Stimulated activated naive CD4-positive, alpha-beta T cell (primary cell): ENCODE measurements around the gene IRF4.

ENCODE experiments used
- DNase-seq, 6 experiments: peaks; one replicate each; lab custom pipeline; 2025; lab: John Stamatoyannopoulos, UW

IRF4 gene

GRCh38 chr6:381742-382461 lies 9.7 kb upstream of the IRF4 start:
- DNase-seq: no peak

DNA sequence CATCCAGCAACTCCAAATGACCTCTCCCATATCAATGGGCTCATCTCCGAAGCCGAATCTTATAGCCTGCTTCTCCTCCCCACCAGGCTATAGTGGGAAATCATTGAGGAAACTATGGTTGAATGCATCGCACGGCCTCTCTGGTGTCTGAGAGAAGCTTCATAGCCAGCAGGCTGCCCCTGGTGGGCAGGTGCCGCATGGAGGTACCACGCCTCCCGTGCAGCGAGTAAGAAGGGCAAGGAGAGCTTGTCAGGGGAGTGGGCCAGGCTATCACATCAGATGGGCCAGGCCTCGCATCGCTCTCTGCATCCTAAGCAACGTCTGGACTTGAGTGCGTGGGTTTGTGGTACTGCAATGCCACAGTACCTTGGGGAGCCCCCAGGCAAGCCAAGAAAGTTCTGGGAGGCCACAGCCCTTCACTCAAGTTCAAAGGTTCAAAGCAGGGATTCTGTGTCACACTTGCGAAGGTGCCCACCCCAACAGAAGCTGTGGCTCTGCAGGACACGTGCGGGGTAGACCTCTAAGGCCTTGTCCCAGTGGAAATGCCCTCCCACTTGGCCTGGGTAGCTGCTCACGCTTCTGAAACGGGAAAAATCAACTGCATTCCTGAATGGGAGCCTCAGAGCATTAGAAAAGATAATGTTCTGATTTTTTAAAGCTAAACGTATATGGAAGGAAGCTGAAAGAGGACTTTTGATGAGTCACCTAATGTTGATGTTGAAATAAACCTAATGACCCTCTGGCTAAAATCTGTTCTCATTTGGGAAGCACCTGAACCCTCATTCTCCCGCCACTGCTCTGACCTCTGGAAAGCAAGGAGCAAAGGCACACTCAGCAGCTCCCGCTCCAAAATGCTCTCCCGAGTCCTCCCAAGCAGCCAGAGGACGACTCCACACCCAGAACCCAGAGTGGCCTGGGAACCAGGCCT lies 8.4 kb upstream of the IRF4 start:
- DNase-seq: no peak

- no peak for DNase-seq
Observed at GRCh38 chr6:383856-384255, 7.7 kb upstream of the IRF4 start.

DNA sequence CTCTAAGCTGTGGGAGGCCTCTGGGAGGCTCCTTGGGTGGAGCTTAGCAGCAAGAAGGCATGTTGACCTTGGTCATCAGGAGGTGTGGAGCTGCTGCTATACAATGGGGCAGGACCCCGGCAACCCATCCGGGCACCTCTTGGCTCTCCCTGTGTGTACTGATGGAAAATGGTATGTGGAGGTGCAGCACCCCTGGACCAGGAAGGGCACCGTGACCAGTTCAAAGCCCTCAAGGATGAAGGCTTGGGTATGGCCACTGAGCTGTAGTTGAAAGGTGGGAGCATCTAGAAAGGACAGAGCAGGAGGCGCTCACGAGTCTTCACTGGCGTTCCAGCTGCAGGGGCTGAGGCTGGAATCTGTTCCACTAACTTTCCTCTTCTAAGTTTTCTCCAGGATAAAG lies 6.7 kb upstream of the IRF4 start:
- DNase-seq: no peak

DNA sequence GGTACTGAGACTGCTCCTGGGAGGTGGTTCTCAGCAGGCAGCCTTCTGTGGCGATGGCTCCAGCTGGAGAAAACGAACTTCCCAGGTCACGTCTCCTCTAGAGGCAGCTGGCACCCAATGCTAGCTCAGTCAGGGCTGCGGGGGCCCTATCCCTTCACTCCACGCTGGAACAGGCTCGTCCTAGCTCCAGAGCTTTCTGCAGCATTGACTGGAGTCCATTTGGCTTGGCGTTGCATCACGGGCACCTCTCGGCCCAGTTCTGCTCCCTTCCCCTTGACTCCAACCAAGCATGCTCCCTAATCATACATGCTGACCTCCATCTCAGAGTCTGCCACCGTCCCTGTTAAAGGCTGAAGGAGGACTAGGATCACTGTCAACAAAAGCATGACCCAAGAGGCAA lies 5.9 kb upstream of the IRF4 start:
- no peak for DNase-seq

- no peak for DNase-seq
Observed at GRCh38 chr6:386688-387266, 4.8 kb upstream of the IRF4 start.

DNA sequence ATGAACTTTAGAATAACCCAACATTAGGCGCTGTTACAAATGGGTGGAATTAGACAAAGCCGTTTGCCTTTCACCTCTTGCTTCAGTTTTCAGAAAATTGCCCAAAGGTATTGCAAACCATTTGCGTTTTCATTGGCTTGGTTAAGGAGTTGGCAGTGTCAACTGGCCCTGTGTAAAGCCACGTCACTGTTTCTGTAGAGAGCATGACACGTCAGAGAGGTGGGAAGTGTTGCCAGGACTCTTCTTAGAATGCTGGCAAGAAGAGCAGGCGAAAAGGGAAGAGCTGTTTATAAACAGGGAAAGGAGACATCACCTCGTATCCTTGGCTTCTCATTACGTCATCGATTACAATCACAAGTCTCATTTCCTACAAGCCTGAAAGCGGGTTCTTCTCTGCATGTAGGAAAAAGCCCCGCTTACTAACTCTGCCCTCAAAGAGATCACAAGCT lies 4.2 kb upstream of the IRF4 start:
- no peak for DNase-seq

DNA sequence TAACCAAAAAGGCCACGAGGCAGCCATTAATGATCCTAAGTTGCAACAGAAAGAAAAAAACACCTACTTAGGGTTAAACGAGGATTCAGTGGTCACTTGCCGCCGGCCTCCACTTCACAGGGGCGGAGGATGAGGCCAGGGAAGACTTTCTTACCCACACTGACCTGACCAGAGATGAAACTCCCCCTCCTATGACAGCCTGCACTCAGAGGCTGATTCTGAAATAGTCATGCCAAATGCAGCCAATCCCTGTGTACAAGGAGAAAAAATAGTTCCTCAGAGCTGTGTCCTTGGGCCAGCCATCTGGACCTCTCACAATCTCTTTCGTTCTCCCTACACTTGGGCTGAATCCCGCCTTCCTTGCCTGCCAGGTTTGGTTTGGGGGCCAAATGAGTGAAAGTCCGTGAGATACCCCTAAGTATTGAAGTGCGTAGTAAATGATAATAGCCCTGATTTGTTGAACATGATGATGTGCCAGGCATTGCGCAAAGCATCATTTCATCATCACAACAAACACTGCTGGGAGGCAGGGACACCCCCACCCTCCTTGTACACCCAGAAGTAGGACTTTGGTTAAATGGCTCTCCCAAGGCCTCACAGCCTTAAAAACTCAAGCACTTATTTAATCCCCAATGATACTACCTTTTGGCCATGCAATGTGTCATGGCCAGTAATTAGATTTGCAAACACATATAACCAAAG lies 3.2 kb upstream of the IRF4 start:
- DNase-seq: no peak

GRCh38 chr6:389143-389542 lies 2.4 kb upstream of the IRF4 start:
- DNase-seq: no peak

DNA sequence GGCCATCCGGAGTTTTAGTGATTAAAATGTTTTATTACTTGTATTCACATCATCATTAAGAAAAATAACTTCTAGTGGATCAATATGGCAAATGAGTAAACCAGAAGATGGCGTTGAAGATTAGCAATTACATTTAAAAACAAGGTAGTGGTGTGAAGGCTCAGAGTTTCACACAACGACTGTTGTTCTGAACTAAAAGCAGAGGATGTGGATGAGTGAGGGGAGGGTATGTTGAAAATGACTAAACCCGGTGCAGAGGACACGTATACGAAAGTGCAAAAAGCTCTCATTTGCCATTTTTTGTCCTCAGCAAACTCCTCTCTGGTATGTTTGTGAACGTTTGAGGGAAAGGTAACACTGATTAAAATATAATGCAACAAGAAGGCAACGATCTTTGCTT lies 1.9 kb upstream of the IRF4 start:
- DNase-seq: peak in 3 of 6 experiments; percentile 53 to 58 (median 56)

DNA sequence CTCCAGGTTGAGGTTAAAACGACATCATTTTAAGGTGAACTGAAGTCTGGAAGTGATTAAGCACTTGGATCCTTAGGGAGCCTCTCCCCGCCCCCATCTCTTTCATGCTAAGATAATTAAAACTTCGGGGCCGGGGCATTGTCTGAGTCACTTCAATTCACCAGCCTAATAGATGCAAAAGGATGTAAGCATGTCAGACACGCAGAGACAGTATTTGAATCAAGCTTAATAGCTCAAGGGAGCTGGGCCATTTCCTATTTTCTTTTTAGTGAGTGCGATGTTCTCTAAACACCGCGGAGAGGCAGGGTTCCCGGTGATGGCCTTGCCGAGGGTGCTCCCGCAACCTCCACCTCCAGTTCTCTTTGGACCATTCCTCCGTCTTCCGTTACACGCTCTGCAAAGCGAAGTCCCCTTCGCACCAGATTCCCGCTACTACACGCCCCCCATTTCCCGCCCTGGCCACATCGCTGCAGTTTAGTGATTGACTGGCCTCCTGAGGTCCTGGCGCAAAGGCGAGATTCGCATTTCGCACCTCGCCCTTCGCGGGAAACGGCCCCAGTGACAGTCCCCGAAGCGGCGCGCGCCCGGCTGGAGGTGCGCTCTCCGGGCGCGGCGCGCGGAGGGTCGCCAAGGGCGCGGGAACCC lies 516 bp upstream of the IRF4 start:
- DNase-seq: peak in 3 of 6 experiments; percentile 18 to 27 (median 23)

DNA sequence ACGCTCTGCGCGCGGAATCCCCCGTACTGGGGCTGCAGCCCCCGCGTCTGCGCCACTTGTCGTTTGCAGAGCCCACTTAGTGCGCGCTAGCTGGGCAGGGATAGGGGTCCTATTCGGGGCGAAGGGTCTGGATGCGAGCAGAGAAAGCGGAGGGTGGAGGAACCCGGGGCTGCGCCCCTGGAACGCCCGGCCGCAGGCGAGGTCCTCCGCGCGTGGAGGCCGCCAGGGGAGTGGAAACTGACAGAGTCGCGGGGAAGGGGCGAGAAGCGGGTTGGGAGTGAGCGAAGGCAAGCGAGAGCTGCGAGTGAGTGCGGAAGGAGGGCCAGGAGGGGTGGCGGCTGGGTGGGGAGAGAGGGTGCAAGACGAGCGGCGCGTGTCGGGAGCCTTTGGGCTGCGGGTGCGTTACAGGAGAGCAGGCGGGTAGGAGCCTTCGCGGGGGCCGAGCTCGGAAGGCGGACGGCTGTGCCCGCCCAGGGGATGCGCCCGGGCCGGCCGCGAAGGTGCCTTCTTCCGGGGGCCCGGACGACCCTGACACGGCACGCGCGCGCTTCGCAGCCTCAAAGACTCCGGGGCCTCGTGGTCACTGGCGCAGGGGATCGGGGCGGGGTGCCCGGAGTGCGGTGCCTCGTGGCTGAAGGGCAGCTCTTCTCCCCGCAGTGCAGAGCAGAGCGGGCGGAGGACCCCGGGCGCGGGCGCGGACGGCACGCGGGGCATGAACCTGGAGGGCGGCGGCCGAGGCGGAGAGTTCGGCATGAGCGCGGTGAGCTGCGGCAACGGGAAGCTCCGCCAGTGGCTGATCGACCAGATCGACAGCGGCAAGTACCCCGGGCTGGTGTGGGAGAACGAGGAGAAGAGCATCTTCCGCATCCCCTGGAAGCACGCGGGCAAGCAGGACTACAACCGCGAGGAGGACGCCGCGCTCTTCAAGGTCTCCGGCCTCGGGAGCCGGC lies 1.2 kb downstream of the IRF4 start:
- peak in 3 of 6 experiments; percentile 19 to 46 (median 41) for DNase-seq

DNA sequence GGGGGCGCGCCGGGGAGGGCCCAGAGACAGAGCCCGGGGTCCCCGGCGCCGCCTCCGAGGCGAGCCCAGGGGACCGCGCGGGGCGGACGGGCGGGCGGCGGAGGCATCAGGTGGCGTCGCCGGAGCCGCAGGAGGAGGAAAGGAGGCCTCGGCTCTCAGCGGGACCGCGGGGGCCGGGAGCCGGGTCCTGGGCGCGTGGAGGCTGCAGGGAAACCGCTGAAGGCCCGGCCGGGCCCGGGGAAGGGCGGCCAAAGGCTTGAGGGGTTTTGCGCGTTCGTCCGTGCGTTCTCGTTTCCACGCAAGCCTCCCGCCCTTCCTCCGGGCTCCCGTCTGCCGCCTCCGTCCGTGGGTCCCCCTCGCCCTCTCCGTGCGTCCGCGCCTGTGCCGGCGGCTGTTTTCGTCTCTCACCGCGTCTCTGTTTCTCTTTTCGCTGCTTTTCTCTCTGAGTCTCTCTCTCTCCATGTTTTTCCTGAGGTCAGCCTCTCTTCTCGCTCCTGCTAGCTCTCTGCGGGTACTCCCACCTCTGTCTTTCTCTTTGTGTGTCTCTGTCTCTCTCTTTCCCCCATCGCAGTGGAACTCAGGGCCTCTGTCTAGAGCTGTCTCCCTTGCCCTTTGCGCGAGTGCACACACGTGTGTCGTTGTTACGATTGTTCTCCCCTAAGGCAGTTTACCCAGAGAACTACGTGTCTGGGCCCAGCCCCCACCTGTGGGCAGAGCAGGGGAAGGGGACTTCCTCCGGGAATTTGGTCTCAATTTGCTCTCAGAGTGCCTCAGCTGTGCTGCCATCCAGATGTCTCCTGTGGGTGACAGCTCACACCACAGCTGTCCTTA lies 2.1 kb downstream of the IRF4 start:
- peak in 2 of 6 experiments; percentile 20 to 26 for DNase-seq

DNA sequence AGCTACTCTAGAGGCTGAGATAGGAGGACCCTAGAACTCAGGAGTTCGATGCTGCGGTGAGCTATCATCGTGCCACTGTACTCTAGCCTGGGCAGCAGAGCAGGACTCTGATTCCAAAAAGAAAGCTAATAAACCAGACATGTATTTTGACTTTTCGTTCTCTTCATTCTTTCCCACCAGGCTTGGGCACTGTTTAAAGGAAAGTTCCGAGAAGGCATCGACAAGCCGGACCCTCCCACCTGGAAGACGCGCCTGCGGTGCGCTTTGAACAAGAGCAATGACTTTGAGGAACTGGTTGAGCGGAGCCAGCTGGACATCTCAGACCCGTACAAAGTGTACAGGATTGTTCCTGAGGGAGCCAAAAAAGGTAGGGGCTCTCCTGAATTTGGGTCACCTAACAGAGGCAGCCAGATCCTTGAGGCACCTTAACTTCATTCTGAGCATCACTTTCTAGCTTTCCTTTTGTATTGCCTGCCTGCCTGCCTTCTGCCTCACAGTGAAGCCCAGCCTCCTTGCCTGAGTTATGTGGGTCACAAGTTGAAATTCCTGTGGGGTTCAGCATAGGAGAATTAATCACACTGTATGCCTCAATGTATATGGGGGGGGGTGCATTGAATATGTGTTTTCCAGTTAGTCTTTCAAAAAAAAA lies 3.2 kb downstream of the IRF4 start:
- no peak for DNase-seq

DNA sequence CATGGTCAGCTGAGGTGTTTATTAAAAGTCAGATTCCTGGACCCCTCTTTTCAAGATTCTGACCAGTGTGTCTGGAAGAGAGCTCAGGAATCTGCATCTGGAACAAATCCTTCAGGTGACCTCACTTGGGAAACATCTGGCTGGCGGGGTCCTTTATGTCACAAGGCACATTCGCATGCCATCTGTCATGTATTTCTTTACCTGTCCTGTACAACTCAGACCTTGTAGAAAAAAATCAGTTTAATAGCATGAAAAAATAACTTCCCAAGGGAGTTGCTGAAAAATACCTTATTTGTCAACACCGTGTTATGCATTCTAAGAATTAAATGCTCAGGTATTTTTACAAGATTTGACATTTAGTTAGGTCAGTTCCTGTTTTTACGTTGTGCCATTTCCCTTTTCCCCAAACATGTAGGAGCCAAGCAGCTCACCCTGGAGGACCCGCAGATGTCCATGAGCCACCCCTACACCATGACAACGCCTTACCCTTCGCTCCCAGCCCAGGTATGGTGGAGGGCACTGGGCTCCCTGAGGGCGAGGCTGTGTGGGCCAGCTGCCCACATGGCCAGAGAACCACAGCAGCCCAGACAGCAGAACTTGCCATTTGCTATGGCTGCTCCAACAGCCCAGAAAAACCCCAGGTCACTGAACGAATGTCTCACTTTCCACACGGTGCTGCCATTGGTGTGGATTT lies 4.0 kb downstream of the IRF4 start:
- no peak for DNase-seq

GRCh38 chr6:396126-396520 lies 4.6 kb downstream of the IRF4 start:
- no peak for DNase-seq

DNA sequence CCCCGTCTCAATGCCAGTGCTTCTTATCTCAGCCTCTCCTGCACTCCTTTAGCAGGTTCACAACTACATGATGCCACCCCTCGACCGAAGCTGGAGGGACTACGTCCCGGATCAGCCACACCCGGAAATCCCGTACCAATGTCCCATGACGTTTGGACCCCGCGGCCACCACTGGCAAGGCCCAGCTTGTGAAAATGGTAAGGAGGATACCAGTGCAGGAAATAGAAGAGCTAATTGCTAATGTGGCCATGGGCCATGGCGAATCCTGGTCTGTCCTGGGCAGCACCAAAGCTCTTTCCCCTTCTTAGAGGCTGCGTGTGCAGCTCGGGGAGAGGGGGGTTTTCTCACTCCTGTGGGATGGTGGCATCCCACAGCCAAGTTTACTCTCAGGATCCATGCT lies 5.5 kb downstream of the IRF4 start:
- no peak for DNase-seq

DNA sequence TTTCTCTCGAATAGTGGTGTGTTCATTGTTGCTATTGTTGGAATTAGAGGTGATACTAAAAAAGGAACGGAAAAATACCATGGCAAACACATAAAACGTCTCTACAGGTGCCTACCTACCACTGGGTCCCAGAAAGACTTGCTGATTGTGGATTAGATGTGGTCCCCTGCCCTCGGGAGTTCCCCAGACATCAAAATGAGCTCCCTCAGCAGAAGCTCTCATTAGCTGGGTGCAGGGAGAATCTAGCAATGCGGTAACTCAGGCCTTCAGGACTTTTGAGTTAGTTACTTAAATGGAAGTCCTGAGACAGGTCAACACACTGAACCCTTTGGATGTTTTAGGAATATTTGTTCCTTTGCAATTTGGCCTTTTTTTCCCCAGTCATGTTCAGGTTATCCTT lies 6.1 kb downstream of the IRF4 start:
- no peak for DNase-seq
